Ammon's horn (tissue), 1 donor: ENCODE results near the gene LRTM2.
"Not testable (repeated sequence)": the region's sequence is repeated elsewhere in the genome, so short reads cannot be mapped to it uniquely, and the experiment has no call there.

Experiments
- DNase-seq: peaks from one replicate; pipeline ENCODE4 v3.0.0-alpha.2; 2016; ENCODE audit warnings: low spot score

LRTM2 gene

GRCh38 chr12:1811281-1811947 is 9.0 kb upstream of the LRTM2 start:
- DNase-seq = no peak

GRCh38 chr12:1811948-1812291 is 8.4 kb upstream of the LRTM2 start:
- no peak for DNase-seq

GRCh38 chr12:1812650-1813302 is 7.6 kb upstream of the LRTM2 start:
- peak; percentile 61 for DNase-seq

- no peak for DNase-seq
Measured at GRCh38 chr12:1814266-1814665, 6.1 kb upstream of the LRTM2 start.

GRCh38 chr12:1815108-1815507 is 5.3 kb upstream of the LRTM2 start:
- no peak for DNase-seq

GRCh38 chr12:1815814-1816729 is 4.3 kb upstream of the LRTM2 start:
- no peak for DNase-seq

- DNase-seq = no peak
Measured at GRCh38 chr12:1816730-1817348, 3.5 kb upstream of the LRTM2 start.

- not testable (repeated sequence) for DNase-seq
Measured at GRCh38 chr12:1817928-1818327, 2.4 kb upstream of the LRTM2 start.

- no peak for DNase-seq
Measured at GRCh38 chr12:1819050-1819449, 1.3 kb upstream of the LRTM2 start.

- no peak for DNase-seq
Measured at GRCh38 chr12:1819571-1819970, 794 bp upstream of the LRTM2 start.

GRCh38 chr12:1820896-1821291 is 529 bp downstream of the LRTM2 start:
- DNase-seq = no peak

GRCh38 chr12:1821805-1822204 is 1.4 kb downstream of the LRTM2 start:
- no peak for DNase-seq

- no peak for DNase-seq
Measured at GRCh38 chr12:1822699-1823098, 2.3 kb downstream of the LRTM2 start.

GRCh38 chr12:1823237-1823636 is 2.9 kb downstream of the LRTM2 start:
- DNase-seq = no peak

GRCh38 chr12:1825382-1826102 is 5.2 kb downstream of the LRTM2 start:
- DNase-seq = no peak

- DNase-seq = no peak
Measured at GRCh38 chr12:1826401-1826800, 6.0 kb downstream of the LRTM2 start.

GRCh38 chr12:1826867-1827705 is 6.7 kb downstream of the LRTM2 start:
- no peak for DNase-seq

- no peak for DNase-seq
Measured at GRCh38 chr12:1827826-1828805, 7.8 kb downstream of the LRTM2 start.

GRCh38 chr12:1828856-1829255 is 8.5 kb downstream of the LRTM2 start:
- DNase-seq = no peak
